Measurements from ENCODE around the gene CENPF.
"Not testable (repeated sequence)": the region's sequence is repeated elsewhere in the genome, so short reads cannot be mapped to it uniquely, and the experiment has no call there.

GRCh38 chr1:214576120-214576519, 26.9 kb upstream of the CENPF start:
- TF ChIP-seq POLR2A (IDR thresholded peaks at IDR 0.05): not testable (repeated sequence)
- TF ChIP-seq, protein P1, sequence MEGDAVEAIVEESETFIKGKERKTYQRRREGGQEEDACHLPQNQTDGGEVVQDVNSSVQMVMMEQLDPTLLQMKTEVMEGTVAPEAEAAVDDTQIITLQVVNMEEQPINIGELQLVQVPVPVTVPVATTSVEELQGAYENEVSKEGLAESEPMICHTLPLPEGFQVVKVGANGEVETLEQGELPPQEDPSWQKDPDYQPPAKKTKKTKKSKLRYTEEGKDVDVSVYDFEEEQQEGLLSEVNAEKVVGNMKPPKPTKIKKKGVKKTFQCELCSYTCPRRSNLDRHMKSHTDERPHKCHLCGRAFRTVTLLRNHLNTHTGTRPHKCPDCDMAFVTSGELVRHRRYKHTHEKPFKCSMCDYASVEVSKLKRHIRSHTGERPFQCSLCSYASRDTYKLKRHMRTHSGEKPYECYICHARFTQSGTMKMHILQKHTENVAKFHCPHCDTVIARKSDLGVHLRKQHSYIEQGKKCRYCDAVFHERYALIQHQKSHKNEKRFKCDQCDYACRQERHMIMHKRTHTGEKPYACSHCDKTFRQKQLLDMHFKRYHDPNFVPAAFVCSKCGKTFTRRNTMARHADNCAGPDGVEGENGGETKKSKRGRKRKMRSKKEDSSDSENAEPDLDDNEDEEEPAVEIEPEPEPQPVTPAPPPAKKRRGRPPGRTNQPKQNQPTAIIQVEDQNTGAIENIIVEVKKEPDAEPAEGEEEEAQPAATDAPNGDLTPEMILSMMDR (IDR thresholded peaks at IDR 0.05): not testable (repeated sequence)

All from esophagus squamous epithelium (tissue), 4 donors.